ENCODE measurements around the gene HOXC10.

DNA sequence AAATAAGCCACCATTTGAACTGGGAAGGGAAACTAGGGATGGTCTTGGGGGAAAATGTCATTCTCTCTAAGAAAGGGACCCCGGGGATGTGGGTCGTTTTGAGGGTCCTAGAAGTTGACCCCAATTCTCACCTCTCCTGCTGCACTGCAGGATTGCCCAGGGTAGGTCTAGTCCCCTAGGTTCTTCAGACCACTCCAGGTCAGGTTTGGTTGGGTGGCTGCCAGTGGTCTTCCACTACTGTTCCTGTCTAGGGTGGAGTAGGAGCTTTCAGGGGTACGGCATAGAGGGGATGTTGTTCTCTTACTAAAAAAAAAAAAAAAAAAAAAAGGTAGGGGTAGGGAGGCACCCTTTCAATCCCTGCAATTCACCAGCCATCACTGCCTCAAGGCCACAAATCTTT lies 31.1 kb downstream of the HOXC10 start:
- no peak for TF ChIP-seq EZH2 (IDR thresholded peaks at IDR 0.05; ENCODE audit: borderline replicate concordance, low read depth, low read length, severe bottlenecking)
- TF ChIP-seq CTCF (IDR thresholded peaks at IDR 0.05; ENCODE audit: extremely low read depth in 1 of 2, insufficient read depth in 1 of 2, low read depth in 1 of 2, low read length in 2 of 2), result no peak
- TF ChIP-seq FOS (IDR thresholded peaks at IDR 0.05; ENCODE audit: borderline replicate concordance, insufficient read depth, low read length), result no peak
- no peak for TF ChIP-seq POLR2A (IDR thresholded peaks at IDR 0.05; ENCODE audit: low read depth, low read length)
- TF ChIP-seq GATA2 (IDR thresholded peaks at IDR 0.05; ENCODE audit: insufficient read depth, insufficient read length, low read depth, low read length), result no peak
- no peak for TF ChIP-seq POLR2AphosphoS5 (IDR thresholded peaks at IDR 0.05; ENCODE audit: insufficient read depth, low read depth, low read length)
- no peak for TF ChIP-seq MYC (IDR thresholded peaks at IDR 0.05; ENCODE audit: low read depth, low read length)
- TF ChIP-seq JUN (IDR thresholded peaks at IDR 0.05; ENCODE audit: borderline replicate concordance, insufficient read depth, insufficient read length, low read depth), result no peak

Data from endothelial cell of umbilical vein (primary cell).